Inferior parietal cortex (tissue), 1 donor: ENCODE data around the gene ERC1.

Experiments used
- DNase-seq: peaks from one replicate; pipeline ENCODE4 v3.0.0-alpha.2; 2016; ENCODE audit errors: extremely low spot score

The ERC1 gene

DNA sequence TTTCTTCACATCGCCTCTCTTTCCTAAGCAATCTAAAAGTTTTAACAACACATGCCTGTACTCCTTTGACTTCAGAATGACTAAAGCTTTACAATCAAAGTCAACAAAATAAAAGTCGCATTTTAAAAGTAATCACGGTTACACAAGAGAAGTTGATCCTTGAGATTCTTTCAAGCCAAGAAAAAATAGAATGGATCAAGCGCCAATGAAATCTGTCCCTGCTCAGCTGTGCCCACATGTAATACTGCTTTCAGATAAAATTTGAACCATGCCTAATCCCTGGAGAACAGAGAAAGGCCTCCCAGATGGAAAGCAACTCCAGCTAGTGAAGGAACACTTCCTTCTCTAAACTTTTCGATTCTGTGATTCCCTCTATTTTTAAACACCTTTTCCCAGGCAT, 490.3 kb downstream of the ERC1 start:
- DNase-seq, result no peak

GRCh38 chr12:1481906-1482305, 490.9 kb downstream of the ERC1 start:
- no peak for DNase-seq

- no peak for DNase-seq
Measured at GRCh38 chr12:1488908-1489381, 497.9 kb downstream of the ERC1 start.

DNA sequence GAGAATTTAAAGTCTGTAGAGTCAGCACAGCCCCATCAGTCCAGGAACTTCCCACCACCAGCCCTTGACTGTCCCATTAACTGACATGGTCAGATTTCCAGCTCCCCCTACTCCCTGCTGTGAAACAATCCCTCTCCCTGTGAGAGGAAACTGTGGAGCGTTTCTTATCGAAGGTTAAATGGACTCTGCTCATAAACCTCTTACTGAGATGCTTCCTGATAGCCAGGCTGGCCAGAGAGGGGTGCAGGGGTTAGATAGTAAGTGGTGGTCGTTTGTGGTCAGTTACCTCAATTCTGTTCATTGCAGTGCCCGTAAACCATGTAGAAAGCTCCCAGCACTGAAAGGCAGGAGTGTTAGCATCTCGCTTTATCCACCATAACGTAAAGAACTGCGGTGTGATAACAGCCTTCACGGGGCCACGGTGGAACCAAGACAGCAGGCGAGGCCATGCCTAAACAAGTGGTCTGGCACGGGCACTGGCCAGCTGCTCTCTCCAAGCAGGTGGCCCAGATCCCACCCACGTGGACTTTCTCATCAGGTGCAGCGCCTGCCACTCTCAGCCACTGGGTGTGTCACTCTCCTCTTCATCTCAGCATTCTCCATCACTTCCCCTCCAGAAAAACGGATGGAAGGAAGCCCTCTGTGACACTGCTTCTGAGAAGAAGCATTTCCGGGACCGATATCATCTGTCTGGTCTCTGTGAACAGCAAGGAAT, 501.1 kb downstream of the ERC1 start:
- DNase-seq, result no peak

DNA sequence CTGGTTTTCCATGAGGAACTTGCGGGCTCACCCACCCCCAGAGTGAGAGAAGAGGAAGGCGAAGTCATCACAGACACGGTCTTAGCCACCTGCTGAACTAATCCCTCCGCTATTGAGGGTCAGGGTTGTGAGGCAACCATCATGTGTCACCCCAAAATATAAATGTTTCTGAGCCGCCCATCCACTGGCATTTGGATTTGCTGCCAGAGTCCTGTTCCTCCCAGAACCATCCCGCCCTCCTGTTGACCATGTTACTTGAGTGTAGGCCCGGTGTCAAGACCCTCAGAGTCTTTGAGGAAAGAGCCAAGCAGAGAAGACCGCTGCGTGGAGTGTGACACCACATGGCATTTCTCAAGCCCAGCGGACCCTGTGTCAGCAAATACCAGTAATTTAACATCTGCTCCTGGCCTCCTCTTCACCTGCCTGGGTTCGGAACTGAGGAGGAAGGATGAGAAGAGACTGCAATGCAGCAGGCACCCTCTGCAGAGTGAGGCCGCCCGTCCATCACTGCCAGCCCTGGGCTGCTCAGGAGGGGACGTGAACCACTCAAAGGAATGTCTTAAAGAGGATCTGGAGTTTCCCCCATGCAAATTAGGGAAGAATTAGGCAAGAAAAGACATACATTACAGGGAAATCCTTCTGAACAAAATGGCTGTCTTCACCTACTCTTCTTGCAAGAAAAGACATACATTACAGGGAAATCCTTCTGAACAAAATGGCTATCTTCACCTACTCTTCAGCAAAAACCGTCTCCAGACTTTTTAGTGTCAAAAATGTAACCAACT, 502.9 kb downstream of the ERC1 start:
- DNase-seq, result no peak

GRCh38 chr12:1494856-1495255, 503.8 kb downstream of the ERC1 start:
- no peak for DNase-seq

DNA sequence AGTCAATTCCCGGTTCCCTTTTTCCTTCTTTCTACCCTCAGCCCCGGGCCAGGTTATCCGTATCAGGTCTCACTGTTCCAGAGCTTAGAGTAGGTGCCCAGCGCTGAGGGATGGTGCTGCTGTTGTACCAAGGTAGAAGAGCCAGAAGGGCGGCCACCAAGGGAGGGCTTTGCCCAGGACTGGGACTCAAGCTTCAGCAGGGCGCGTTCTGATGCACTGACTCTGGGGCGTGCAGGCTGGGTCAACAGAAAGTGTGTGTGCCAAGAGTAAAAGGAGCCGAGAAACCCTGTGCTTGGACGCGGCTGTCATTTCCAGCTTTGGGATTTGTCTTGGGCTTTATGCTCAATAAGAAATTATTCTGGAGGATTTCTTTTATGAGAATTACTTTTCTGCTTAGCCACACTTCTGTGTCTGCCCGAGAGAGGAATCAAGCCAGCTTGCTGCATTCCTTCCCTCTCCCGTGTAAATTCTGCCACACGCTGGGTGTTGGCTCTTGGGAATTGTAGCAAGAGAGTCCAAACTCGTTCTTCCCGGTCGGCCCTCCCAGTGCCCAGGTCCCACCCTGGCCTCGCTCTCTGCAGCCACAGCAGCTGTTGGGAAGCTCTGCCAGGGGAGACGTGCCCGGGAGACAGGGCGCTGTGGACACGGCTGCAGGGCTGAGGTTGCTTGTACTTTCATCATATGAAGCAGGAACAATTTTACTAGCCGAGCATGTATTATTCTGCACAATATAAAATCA, 505.3 kb downstream of the ERC1 start:
- DNase-seq, result no peak

DNA sequence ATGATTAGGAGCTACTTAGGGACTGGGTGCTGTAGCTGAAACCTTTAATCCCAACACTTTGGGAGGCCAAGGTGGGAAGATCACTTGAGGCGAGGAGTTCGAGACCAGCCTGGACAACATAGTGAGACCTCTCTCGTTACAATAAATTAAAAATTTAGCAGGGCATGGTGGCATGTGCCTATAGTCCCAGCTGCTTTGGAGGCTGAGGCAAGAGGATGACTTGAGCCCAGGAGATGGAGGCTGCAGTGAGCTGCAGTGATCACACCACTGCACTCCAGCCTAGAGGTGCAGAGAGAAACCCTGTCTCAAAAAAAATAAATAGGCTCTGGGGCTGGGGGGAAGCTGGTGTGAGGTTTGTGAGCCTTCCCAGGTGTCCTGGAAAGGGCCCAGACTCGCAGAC, 506.1 kb downstream of the ERC1 start:
- DNase-seq, result no peak

- DNase-seq, result no peak
Measured at GRCh38 chr12:1498199-1498740, 507.2 kb downstream of the ERC1 start.

GRCh38 chr12:1499351-1499750, 508.3 kb downstream of the ERC1 start:
- DNase-seq, result no peak

DNA sequence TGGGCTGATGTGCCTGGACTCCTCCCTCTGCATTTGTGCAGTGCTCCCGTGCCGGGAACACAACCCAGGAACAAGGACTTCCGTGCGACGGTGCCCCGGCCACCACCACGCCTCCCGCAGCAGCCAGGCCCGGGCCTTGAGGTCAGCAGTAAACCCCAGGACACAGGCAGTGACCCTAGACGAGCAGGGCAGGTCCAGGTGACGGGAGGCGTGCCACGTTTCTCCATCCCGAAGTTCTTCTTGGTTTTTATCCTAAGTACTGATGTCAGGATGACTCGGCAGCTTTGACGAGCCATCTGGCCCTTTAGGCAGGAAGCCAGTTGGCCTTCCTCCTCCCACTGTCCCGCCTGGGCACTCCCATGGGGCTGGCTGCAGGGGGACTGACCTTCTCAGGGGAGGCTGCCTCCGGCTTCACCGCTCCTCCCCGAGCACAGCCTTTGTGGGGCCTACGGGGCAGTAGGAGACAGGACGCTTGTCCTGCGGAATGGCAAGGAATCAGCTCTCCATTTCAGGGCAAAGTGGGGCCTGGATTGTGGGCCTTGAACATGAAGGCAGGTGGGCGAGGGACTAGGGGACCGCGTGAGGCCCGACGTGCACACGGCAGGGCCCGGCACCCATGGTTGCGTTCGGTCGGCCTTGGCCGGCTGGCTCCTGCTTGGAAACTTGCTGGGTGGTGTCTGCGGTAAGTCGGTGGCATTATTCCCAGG, 509.2 kb downstream of the ERC1 start:
- DNase-seq, result peak; percentile 23

- no peak for DNase-seq
Measured at GRCh38 chr12:1501001-1501400, 510.0 kb downstream of the ERC1 start.

DNA sequence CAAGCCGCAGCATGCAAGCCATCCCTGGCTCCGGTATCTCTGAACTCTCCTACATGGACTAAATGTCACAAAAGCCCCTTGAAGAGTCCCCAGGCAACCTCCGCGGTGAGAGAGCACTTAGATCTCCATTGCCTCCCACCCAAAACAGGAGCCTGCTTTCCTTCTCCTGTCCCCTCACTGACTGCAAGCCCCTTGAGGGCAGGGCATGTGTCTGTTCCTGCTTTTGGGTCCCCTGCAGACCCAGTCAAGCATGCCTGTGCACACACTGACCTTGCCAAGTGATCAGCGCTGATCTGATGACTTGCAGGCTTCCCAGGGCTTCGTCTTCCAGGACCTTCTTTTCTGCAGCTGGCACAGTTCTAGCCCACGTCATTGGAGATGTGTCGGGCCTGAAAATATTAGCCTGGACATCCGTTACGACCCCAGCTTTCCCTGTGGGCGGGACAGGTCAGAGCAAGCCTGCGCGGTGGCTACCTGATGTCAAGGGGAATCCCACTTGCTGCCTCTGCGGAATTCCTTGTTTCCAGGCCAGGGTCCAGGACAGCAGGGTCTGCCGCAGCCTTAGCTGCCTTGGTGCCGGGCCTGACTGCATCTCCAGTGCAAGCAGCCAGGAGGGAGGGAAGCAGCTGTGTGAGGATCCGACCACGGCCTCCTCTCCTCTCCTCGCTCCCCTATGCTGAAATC, 510.8 kb downstream of the ERC1 start:
- DNase-seq, result no peak

GRCh38 chr12:1502379-1502720, 511.3 kb downstream of the ERC1 start:
- no peak for DNase-seq

DNA sequence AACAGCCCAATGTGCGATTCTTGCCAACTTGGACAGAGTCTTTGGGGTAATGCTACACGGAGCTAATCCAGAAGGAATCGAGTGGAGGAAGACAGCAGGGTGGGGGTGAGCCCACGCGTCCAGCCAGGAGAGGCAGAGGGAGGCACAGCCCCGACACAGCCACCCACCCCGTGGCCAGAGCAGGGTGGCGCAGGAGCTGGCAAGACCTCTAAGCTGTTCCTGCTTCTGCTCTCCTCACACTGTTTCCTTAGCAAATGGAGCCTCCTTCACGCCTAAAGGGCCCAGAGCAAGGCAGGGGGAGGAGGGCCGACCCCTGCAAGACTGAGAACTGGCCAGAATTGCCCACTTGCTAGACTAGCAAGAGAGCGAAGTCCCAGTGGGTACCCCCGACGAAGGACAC, 511.8 kb downstream of the ERC1 start:
- DNase-seq, result no peak

- DNase-seq, result no peak
Measured at GRCh38 chr12:1503281-1503711, 512.3 kb downstream of the ERC1 start.

DNA sequence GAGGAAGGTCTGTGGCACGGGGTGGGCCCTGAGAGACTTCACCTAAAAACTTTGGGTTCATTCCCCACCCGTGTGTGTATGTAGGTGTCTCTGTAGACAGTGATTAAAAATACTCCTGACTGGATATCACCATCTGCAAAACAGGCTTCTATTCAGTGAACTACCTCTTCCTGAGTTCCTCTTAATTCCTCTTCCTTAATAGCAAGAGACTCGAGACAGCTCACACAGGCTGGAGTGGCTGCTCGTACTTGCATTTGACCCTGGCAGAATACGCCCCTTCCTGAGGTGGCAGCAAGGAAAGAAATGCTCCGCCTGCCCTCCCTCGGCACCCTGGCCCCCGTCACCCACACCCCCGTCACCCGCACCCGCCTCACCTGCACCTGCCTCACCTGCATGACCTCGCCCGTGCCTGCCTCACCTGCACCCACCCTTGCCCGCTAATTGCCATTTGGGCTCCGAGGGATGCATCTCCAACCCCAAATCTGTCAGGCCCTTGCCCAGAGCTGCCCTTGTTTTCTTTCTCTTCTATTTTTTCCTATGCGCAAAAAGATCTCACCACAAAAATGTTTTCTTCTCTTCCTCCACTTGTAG, 513.4 kb downstream of the ERC1 start:
- no peak for DNase-seq

GRCh38 chr12:1504895-1505311, 513.9 kb downstream of the ERC1 start:
- no peak for DNase-seq

DNA sequence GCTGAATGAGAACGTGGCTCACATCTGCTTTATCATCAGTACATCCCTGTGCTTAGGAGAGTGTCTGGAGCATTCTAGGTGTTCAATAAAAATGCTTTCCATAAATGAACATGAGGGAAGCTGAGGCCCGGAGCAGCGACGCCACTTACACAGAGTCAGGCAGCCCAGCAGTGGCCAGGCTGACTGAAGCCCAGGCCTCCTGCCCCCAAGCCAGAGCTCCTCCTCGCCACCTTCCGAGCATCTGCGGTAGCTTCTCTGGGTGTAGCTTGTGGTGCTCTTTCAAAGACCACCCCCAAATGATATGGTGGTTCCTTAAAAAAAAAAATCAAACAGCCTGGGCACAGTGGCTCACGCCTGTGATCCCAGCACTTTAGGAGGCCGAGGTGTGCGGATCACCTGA, 514.6 kb downstream of the ERC1 start:
- no peak for DNase-seq

GRCh38 chr12:1507308-1507707, 516.3 kb downstream of the ERC1 start:
- DNase-seq, result no peak
